ENCODE measurements around the gene PROSER2. TPM values are rescaled to one million over a fixed set of nuclear protein-coding genes. Genes with fewer than 3 reads are reported as not detected.
A peak's percentile ranks its signal among the peaks of the same experiment; 100 is the strongest.

PROSER2 gene
- total and polyA plus RNA-seq, 2 of the 13 experiments (the other 11 are each of a cell fraction or from before 2014, with no cell fraction given): 6.9 to 7.7 TPM

DNA sequence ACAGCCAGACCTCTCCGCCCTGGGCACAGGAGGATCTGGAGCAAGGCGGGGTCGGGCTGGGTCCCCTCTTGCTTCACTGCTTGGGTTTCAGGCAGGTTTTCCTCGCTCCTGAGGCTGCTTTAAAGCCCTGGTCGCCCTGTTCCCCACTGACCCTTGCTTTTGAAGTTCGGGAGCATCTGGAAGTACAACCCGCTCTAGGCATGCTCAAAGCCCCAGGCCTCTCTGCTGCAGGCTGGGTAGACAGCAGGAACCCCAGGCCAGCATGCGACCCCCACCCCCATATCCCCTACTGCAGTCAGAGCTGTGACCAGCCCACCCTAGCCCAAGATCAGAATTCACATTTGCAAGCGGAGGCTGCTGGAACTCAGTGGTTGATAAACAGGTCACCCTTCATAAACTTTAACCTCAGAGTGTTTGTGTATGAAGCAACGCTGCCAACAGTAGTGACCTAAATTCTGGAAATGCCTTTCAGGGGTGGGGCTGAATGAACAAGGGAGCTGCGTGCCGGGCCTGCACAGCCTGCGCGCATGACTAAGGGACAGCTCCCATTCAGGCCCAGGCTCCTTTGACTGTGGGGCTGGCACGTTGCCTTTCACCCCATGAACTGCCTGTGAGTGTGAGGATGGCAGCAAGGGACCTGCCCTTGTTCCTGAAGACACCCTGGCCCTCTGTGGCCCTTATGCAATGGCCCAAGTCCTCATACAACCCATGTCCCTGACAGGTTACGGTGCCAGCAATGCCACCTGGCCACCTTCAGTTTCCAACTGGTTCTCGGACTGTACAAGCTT, 52.5 kb downstream of the PROSER2 start (continued):
- TF ChIP-seq IKZF4 (CRISPR knock-in tag; IDR thresholded peaks at IDR 0.05; ENCODE audit: borderline replicate concordance, low read depth, not compliant biosample characterization): peak; percentile 66
- TF ChIP-seq FOSL2 (CRISPR knock-in tag; IDR thresholded peaks at IDR 0.05): peak; percentile 86
- TF ChIP-seq CCDC6 (CRISPR knock-in tag; IDR thresholded peaks at IDR 0.05): peak; percentile 71; the same call in 1 of the 2 replicates
- TF ChIP-seq HNRNPLL (IDR thresholded peaks at IDR 0.05; ENCODE audit: low read depth, low read length, poor library complexity, severe bottlenecking): no peak
- TF ChIP-seq ARID2 (CRISPR knock-in tag; IDR thresholded peaks at IDR 0.05; ENCODE audit: borderline replicate concordance): no peak; the same call in 1 of the 2 replicates
- no peak for TF ChIP-seq MAFK (conservative IDR thresholded peaks at IDR 0.05 in 1 of 2, IDR thresholded peaks at IDR 0.05 in 1 of 2; ENCODE audit: low read length in 2 of 2)
- no peak for TF ChIP-seq ZNF749 (CRISPR knock-in tag; IDR thresholded peaks at IDR 0.05; ENCODE audit: borderline replicate concordance)
- TF ChIP-seq ZNF616 (CRISPR knock-in tag; IDR thresholded peaks at IDR 0.05; ENCODE audit: low read depth): peak; percentile 83; the same call in 1 of the 2 replicates
- no peak for TF ChIP-seq ZNF383 (CRISPR knock-in tag; IDR thresholded peaks at IDR 0.05; ENCODE audit: borderline replicate concordance)
- TF ChIP-seq POGZ (CRISPR knock-in tag; IDR thresholded peaks at IDR 0.05): peak; percentile 71
- TF ChIP-seq SATB2 (CRISPR knock-in tag; IDR thresholded peaks at IDR 0.05): no peak
- TF ChIP-seq SIX1 (CRISPR knock-in tag; IDR thresholded peaks at IDR 0.05; ENCODE audit: borderline replicate concordance): no peak
- no peak for TF ChIP-seq KAT7 (CRISPR knock-in tag; IDR thresholded peaks at IDR 0.05; ENCODE audit: borderline replicate concordance)
- TF ChIP-seq ZNF446 (CRISPR knock-in tag; IDR thresholded peaks at IDR 0.05): no peak; the same call in 1 of the 2 replicates
- no peak for TF ChIP-seq ZFP1 (CRISPR knock-in tag; IDR thresholded peaks at IDR 0.05)
- peak; percentile 41 for TF ChIP-seq AGO2 (optimal IDR thresholded peaks at IDR 0.05; ENCODE audit: low read depth, low read length)
- peak; percentile 87; the same call in 1 of the 2 replicates for TF ChIP-seq STAT6 (CRISPR knock-in tag; IDR thresholded peaks at IDR 0.05; ENCODE audit: borderline replicate concordance)
- TF ChIP-seq PRDM15 (CRISPR knock-in tag; IDR thresholded peaks at IDR 0.05): no peak
- TF ChIP-seq SETDB1 (CRISPR knock-in tag; IDR thresholded peaks at IDR 0.05; ENCODE audit: borderline replicate concordance): no peak
- TF ChIP-seq NCOA2 (CRISPR knock-in tag; IDR thresholded peaks at IDR 0.05): peak; percentile 91
- peak; percentile 84 for TF ChIP-seq DPF2 (CRISPR knock-in tag; IDR thresholded peaks at IDR 0.05; ENCODE audit: borderline replicate concordance, low read depth)
- TF ChIP-seq ATAD3A (CRISPR knock-in tag; IDR thresholded peaks at IDR 0.05): no peak
- TF ChIP-seq ZSCAN25 (CRISPR knock-in tag; IDR thresholded peaks at IDR 0.05): peak; percentile 30; the same call in 1 of the 2 replicates
- no peak for TF ChIP-seq REL (CRISPR knock-in tag; conservative IDR thresholded peaks at IDR 0.05)

Data from HepG2 (cell line).